Lower lobe of right lung (tissue), 2 donors: Measurements from ENCODE around the gene STOML3. TPM values are rescaled to one million over a fixed set of nuclear protein-coding genes. Genes with fewer than 3 reads are reported as not detected.
A peak's percentile ranks its signal among the peaks of the same experiment; 100 is the strongest.

Source experiments
- ATAC-seq, 2 donors: fragments of 200-7000 bp; cut with Tn5 transposase; one replicate each; pipeline ENCODE4 v1.9.1; 2020 to 2022; ENCODE audit warnings: mild to moderate bottlenecking in 2 of 2, moderate library complexity in 2 of 2
- DNase-seq: peaks from one replicate; pipeline ENCODE4 v3.0.0-alpha.2; 2020
- H3K27ac ChIP-seq: fragments of 200-600 bp; one replicate; pipeline ENCODE4 v1.8.0; 2022
- H3K27me3 ChIP-seq: fragments of 200-600 bp; one replicate; pipeline ENCODE4 v1.8.0; 2022; ENCODE audit warnings: low read depth
- H3K36me3 ChIP-seq: fragments of 200-600 bp; one replicate; pipeline ENCODE4 v1.8.0; 2022; ENCODE audit warnings: mild to moderate bottlenecking
- H3K4me1 ChIP-seq: fragments of 200-600 bp; one replicate; pipeline ENCODE4 v1.8.0; 2022
- H3K4me3 ChIP-seq: fragments of 200-600 bp; one replicate; pipeline ENCODE4 v1.8.0; 2022; ENCODE audit warnings: mild to moderate bottlenecking
- H3K9me3 ChIP-seq: fragments of 200-600 bp; one replicate; pipeline ENCODE4 v1.8.0; 2022
- intact Hi-C: fragments of 100-400 bp; cut with DNase I; formaldehyde crosslinking; loops from one replicate; pipeline ENCODE4 v1.11.0; 2022
- total RNA-seq: library from RNA; stranded (reverse); fragmentation: NEBNext Ultra II Directional; extraction: Animal tissue kit (Norgen Biotek cat#: 25700); gene quantifications from one replicate; pipeline ENCODE4 v1.2.1, GENCODE V29; 2021
- TF ChIP-seq, protein P1 (sequence below): fragments of 200-600 bp; IDR thresholded peaks from one replicate; pipeline ENCODE4 v1.8.0; 2022; ENCODE audit warnings: antibody characterized with exemption, mild to moderate bottlenecking
- donor health status: DM: no; HTN: yes; CAD: no; lungs with severe emphysema.

STOML3 gene
- total RNA-seq, 1 donor from 2014 or later = 2.7 TPM

DNA sequence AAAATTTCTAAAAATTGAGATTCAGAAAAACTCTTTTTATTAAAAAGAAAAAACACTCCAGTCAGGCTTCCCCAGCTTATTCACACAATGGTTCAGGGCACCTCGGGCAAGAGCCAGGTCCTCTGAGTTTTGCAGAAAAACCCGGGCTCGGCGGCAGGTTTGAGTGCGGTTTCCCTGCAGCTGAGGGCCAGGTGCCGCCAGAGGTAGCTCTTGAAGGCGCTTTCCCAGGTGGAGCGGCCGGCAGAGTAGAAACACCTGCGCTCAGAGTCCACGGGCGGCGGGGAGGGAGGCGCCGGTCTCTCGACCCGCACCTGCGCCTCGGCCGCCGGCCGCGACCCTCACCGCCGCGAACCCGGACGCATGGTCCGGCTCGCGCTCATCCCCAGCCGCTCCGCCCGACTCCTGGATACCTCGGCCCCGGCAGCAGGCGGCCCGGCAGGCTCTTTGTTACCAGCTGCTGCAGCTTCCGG lies 46.8 kb upstream of the STOML3 start:
- H3K27me3 ChIP-seq = no peaks in the 10 kb centered on the region
- H3K4me3 ChIP-seq = peak overlapping the region; percentile 94
- ATAC-seq (peak; percentile 59 to 74), DNase-seq (no peak)
- TF ChIP-seq, protein P1, sequence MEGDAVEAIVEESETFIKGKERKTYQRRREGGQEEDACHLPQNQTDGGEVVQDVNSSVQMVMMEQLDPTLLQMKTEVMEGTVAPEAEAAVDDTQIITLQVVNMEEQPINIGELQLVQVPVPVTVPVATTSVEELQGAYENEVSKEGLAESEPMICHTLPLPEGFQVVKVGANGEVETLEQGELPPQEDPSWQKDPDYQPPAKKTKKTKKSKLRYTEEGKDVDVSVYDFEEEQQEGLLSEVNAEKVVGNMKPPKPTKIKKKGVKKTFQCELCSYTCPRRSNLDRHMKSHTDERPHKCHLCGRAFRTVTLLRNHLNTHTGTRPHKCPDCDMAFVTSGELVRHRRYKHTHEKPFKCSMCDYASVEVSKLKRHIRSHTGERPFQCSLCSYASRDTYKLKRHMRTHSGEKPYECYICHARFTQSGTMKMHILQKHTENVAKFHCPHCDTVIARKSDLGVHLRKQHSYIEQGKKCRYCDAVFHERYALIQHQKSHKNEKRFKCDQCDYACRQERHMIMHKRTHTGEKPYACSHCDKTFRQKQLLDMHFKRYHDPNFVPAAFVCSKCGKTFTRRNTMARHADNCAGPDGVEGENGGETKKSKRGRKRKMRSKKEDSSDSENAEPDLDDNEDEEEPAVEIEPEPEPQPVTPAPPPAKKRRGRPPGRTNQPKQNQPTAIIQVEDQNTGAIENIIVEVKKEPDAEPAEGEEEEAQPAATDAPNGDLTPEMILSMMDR = no peak
- intact Hi-C loops = no loop called here
- H3K9me3 ChIP-seq = no peaks in the 10 kb centered on the region
- peak overlapping the region; percentile 93 for H3K27ac ChIP-seq
- peaks cover 51% of the 10 kb centered on the region for H3K4me1 ChIP-seq
- H3K36me3 ChIP-seq = no peaks in the 10 kb centered on the region

DNA sequence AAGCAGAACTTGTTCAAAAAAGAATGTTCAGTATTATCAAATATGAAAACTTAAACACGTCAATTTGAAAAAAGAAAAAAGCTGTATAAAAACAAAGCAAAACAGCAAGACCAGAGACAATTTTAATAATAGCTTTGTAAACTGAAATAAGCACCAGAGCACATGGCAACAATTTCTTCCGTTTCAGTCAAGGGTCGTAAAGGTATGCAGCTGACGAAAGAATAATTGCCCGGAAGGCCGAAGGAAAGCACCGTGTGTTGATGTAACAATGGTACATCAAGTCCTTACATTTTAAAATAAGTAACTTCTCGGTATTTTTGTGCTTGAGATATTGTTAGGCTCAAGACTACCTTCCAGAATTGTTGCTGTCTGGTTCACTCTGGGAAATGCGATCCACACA lies 45.6 kb upstream of the STOML3 start:
- no peaks in the 10 kb centered on the region for H3K9me3 ChIP-seq
- no peaks in the 10 kb centered on the region for H3K27me3 ChIP-seq
- TF ChIP-seq, protein P1 = no peak
- ATAC-seq (no peak), DNase-seq (no peak)
- H3K4me1 ChIP-seq = peaks cover 51% of the 10 kb centered on the region
- intact Hi-C loops = no loop called here
- peak overlapping the region; percentile 93 for H3K27ac ChIP-seq
- H3K4me3 ChIP-seq = peak overlapping the region; percentile 94
- H3K36me3 ChIP-seq = peaks cover 5% of the 10 kb centered on the region

DNA sequence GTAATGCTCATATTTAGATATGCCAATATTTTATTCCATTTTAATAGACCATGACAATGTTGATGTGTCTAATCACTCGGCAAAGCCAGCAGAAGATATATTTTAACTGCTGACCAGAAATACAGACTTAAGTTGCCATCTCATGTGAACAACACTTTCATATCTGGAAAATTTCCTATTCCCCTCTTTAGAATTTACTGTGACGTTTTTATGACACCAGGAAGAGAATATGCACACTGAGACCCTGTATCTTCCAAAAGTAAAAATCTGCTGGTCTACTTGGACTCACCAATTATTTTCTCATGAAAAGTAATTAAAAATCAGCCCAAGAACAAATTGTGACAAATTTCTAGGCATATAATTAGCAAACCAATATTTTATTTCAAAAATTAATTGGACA lies 45.2 kb upstream of the STOML3 start:
- Histone ChIP-seq H3K27ac (no peak overlapping the region), H3K36me3 (peaks cover 9% of the 10 kb centered on the region), H3K4me3 (peak overlapping the region; percentile 94), H3K9me3 (no peaks in the 10 kb centered on the region), H3K4me1 (peaks cover 50% of the 10 kb centered on the region), H3K27me3 (no peaks in the 10 kb centered on the region)
- DNase-seq = no peak
- TF ChIP-seq, protein P1 = no peak
- intact Hi-C loops = no loop called here
- no peak for ATAC-seq

DNA sequence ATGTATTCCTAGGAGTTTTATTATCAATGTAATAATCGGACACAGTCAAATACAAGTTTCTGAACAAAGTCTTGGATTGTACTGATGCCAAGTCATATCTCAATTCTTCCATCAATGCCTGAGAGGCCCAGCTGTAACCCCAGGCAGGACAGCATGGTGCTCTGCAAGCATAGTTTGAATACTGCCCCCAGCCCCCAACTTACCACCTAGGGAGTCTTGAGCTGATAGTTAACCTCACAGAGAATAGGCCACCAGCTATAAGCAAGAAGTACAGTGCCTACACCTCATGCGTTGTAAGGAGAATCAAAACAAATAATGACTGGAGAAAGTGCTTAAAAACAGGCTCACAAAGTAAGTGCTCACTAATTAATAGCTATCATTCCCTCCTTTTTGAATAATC lies 44.6 kb upstream of the STOML3 start:
- intact Hi-C loops = no loop called here
- Histone ChIP-seq H3K4me3 (peak overlapping the region; percentile 94), H3K4me1 (peaks cover 44% of the 10 kb centered on the region), H3K27ac (no peak overlapping the region), H3K36me3 (peaks cover 15% of the 10 kb centered on the region), H3K27me3 (no peaks in the 10 kb centered on the region), H3K9me3 (no peaks in the 10 kb centered on the region)
- ATAC-seq = no peak
- DNase-seq = no peak
- TF ChIP-seq, protein P1 = no peak

DNA sequence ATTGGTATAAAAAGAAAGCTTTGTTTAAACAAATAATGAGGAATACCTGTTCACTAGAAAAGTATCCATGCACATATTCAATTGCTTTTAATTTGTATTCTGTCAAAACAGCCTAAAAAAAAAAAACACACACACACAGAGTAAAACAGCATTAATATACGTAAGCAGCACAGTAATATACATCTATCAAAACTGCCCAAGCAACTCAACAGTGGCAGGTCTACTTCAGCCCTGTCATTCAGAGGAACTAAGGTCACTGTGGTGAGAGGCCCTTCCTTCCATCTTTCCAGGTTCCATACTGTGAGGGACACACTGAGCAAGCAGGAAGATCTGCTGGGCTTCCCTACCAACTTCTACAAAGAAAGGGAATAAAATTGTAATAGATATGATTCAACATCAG lies 43.5 kb upstream of the STOML3 start:
- Histone ChIP-seq H3K27ac (no peak overlapping the region), H3K4me3 (no peak overlapping the region), H3K4me1 (peaks cover 33% of the 10 kb centered on the region), H3K36me3 (peaks cover 23% of the 10 kb centered on the region), H3K9me3 (no peaks in the 10 kb centered on the region), H3K27me3 (no peaks in the 10 kb centered on the region)
- ATAC-seq (no peak), DNase-seq (no peak)
- TF ChIP-seq, protein P1 = no peak
- intact Hi-C loops = no loop called here

DNA sequence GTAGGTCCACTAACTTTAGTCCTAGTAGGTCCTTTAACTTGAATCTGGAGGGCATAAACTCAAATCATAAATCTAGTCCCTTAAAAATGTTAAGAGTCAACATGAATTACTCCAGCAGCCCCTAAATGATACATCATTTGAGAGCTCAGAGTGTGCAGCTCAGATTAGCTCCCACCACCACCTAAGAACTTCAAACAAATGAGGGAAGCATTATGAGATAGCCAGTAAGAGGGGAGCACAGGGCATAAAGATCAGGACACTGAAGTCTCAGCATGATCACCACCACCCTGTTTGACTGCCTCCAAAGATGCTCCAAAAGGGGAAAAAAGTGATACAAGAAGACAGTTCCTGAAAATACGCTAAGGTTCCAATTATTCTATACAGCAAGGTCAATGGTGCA lies 41.5 kb upstream of the STOML3 start:
- Histone ChIP-seq H3K27me3 (no peaks in the 10 kb centered on the region), H3K27ac (no peak overlapping the region)
- intact Hi-C loops = no loop called here

More for the DNA sequence above, 41.5 kb upstream of the STOML3 start:
- H3K9me3 ChIP-seq = no peaks in the 10 kb centered on the region
- DNase-seq (no peak), ATAC-seq (no peak)
- TF ChIP-seq, protein P1 = no peak
- H3K36me3 ChIP-seq = peaks cover 42% of the 10 kb centered on the region
- H3K4me3 ChIP-seq = no peak overlapping the region
- H3K4me1 ChIP-seq = peaks cover 30% of the 10 kb centered on the region
